Astrocyte (in vitro differentiated cells and primary cell): ENCODE results near the gene FBXW7.

Experiments
- EZH2 ChIP-seq: IDR thresholded peaks from 2 replicates; pipeline ENCODE4 v1.6.1; 2012; ENCODE audit warnings: mild to moderate bottlenecking, low read length, inconsistent platforms; ENCODE audit not compliant: insufficient read depth
- TF ChIP-seq, protein P1 (sequence below): IDR thresholded peaks from 2 replicates; pipeline ENCODE4 v1.5.1; 2011; ENCODE audit warnings: low read depth, mild to moderate bottlenecking, inconsistent platforms, low read length, moderate library complexity; ENCODE audit not compliant: insufficient read depth

DNA sequence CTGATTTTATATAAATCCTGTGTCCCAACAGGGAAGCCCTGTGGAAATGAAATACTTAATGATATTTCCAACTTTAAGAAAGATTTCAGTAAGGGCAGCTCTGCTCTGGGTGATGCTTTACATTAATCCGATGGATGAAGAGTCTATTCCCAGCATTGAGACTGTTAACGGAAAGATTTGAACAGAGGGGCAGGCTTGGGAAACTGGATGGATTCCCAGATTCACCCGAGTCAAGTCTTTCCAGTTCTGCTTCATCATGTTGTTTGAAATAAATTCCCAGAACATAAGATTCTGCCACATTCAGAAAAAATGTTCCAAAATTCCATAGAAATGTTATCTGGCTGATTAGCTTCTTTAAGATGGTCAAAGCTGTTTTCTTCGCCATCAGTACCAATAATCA, 246.0 kb downstream of the FBXW7 start:
- TF ChIP-seq, protein P1, sequence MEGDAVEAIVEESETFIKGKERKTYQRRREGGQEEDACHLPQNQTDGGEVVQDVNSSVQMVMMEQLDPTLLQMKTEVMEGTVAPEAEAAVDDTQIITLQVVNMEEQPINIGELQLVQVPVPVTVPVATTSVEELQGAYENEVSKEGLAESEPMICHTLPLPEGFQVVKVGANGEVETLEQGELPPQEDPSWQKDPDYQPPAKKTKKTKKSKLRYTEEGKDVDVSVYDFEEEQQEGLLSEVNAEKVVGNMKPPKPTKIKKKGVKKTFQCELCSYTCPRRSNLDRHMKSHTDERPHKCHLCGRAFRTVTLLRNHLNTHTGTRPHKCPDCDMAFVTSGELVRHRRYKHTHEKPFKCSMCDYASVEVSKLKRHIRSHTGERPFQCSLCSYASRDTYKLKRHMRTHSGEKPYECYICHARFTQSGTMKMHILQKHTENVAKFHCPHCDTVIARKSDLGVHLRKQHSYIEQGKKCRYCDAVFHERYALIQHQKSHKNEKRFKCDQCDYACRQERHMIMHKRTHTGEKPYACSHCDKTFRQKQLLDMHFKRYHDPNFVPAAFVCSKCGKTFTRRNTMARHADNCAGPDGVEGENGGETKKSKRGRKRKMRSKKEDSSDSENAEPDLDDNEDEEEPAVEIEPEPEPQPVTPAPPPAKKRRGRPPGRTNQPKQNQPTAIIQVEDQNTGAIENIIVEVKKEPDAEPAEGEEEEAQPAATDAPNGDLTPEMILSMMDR = no peak
- no peak for TF ChIP-seq EZH2
